Erythroblast (primary cell): ENCODE measurements around the gene MIEF2.
"Not testable (repeated sequence)": the region's sequence is repeated elsewhere in the genome, so short reads cannot be mapped to it uniquely, and the experiment has no call there.

Experiments used
- DNase-seq, 2 experiments: peaks; one replicate each; lab custom pipeline; 2025; lab: John Stamatoyannopoulos, UW
- GATA1 ChIP-seq: IDR thresholded peaks from 2 replicates; pipeline ENCODE4 v1.6.1; 2011; ENCODE audit warnings: low read depth, mild to moderate bottlenecking, control low read depth, low read length, moderate library complexity
- POLR2A ChIP-seq: IDR thresholded peaks from 2 replicates; pipeline ENCODE4 v1.6.1; 2011; ENCODE audit warnings: mild to moderate bottlenecking, low read length

Gene MIEF2

DNA sequence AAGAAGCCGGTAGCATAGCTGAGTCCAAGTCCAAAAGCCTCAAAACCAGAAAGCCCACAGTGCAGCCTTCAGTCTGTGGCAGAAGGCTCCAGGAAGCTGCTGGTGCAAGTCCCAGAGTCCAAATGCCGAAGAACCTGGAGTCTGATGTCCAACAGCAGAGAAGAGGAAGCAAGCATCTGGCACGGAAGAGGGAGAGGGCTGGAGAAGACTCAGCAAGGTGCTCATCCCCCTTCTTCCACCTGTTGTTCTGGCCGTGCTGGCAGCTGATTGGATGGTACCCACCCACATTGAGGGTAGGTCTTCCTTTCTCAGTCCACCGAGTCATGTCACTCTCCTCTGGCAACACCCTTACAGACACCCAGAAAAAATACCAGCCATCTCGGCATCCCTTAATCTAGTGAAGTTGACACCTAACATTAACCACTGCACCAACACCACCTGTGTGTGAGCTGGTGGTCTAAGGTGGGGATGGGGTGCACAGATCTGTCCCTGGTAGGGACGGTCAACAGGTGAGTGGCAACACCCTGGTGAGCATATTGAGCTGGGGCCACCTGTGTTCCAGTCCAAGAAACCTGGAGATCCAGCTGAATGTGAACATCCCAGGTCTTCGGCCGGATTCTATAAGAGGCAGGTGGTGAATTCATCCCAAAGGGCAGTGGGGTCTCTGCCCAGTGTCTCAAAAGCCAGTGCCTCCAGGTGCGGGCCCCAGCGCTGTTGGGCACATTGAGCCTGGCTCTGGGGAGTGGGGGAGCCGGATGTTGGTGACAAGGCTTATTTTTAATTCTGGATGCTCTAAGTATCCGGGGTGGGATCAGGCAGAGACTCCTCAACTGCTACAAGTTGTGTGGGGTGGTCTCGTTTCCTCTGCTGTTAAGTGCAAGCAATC, 9.8 kb downstream of the MIEF2 start:
- no peak for TF ChIP-seq POLR2A
- no peak for TF ChIP-seq GATA1
- DNase-seq, result no peak

DNA sequence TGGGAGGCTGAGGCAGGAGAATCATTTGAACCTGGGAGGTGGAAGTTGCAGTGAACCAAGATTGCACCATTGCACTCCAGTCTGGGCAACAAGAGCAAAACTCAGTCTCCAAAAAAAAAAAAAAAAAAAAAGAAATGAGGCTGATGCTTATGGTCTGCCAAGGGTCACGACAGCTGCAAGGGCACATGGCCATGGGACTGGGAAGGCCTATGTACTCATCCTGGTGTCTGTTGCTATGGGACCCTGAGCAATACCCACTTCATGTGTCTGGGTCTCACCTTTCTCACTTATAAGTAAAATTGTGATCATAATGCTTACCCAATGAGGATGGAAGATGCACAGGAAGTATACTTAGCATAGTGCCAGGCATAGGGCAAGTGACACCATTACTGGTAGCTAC, 16.6 kb downstream of the MIEF2 start:
- TF ChIP-seq GATA1 (no peak), POLR2A (no peak)
- DNase-seq, result no peak

DNA sequence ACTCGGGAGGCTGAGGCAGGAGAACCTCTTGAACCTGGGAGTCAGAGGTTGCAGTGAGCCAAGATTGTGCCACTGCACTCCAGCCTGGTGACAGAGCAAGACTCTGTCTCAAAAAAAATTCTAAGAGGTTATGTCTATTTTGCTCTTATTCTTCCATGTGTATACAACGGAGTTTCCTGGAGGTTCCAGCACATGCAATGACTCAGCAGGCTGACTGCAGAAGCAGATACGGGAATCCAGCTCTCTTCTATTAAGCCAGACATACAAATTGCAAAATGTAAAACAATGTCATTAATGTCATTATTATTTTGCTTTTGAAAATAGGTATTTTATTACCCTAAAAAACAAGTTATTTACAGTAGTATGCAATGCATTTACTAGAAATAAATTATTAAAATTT, 18.4 kb downstream of the MIEF2 start:
- TF ChIP-seq GATA1 (no peak), POLR2A (no peak)
- DNase-seq, result no peak

- TF ChIP-seq POLR2A, result no peak
- TF ChIP-seq GATA1, result no peak
- DNase-seq, result no peak
Measured at GRCh38 chr17:18280249-18280648, 19.8 kb downstream of the MIEF2 start.

GRCh38 chr17:18280766-18281371, 20.4 kb downstream of the MIEF2 start:
- no peak for DNase-seq
- no peak for TF ChIP-seq POLR2A
- no peak for TF ChIP-seq GATA1

DNA sequence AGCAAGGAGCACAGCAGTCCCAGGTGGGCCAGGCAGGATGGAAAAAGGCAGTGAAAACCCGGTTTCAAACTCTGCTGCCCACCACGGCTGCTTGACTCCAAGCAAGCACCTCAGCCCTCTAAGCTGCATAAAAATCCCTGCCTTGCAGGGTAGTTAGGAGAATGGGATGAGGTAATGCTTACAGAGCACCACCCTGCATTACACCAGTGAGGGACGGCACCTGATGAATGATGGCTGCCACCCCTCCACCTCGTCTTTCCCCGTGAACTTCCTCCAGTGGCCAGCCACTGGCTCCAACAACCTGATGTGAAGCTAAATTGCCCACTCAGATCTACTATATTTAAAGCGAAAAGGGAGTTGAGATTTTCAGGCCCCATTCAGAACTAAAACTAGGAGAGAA, 21.3 kb downstream of the MIEF2 start:
- TF ChIP-seq POLR2A, result no peak
- no peak for TF ChIP-seq GATA1
- DNase-seq, result no peak

DNA sequence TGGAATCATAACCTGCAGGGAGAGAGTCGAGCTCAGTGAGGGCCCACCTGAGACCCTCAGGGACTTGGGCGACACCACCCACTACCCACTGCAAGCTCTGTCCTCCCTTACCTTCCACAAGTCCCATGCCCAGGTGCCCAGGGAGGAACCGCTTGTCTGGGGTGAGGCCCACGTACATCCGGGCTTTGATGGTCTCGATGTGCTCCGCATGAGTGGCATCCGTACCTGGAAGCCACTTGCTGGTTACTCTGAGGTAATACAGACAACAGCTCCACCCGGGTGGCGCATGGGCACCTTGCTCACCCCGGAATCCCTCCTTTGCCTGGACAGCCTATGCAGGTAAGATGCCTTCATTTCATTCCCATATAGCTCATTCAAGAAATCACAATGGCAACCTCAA, 24.8 kb downstream of the MIEF2 start:
- DNase-seq, result no peak
- TF ChIP-seq POLR2A (no peak), GATA1 (no peak)

DNA sequence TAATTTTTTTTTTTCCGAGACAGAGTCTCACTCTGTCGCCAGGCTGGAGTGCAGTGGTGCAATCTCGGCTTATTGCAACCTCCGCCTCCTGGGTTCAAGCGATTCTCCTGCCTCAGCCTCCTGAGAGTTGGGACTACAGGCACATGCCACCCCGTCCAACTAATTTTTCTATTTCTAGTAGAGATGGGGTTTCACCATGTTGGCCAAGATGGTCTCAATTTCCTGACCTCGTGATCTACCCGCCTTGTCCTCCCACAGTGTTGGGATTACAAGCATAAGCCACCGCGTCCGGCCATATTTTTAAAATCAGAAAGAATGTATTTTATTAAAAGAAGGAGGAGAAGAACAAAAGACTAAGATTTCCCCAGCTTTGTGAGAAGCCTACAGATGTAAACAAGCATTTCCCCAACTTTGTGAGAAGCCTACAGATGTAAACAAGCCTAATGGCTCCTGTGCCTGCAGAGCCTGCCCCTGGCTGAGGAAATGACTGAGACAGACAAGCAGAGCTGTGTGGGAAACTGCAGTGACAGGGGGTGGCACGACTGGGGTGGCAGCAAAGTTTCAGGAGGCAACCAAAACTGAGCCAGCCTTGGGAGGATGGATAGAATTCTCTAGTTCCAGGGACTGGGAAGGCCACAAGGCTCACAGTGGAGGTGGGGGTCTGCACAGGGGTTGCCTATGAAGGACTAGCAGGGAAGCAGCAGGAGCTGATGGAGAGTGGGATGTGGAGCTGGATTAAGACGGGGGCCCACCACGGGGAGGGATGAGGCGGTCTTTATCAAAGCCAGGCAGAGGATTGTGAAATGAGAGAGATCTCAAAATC, 31.5 kb downstream of the MIEF2 start:
- no peak for TF ChIP-seq GATA1
- TF ChIP-seq POLR2A, result no peak
- no peak for DNase-seq

DNA sequence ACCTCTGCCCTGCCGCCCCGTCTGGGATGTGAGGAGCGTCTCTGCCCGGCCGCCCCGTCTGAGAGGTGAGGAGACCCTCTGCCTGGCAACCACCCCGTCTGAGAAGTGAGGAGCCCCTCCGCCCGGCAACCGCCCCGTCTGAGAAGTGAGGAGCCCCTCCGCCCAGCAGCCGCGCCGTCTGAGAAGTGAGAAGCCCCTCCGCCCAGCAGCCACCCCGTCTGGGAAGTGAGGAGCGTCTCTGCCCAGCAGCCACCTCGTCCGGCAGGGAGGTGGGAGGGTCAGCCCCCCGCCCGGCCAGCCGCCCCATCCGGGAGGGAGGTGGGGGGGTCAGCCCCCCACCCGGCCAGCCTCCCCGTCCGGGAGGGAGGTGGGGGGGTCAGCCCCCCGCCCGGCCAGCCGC, 37.6 kb downstream of the MIEF2 start:
- not testable (repeated sequence) for DNase-seq

DNA sequence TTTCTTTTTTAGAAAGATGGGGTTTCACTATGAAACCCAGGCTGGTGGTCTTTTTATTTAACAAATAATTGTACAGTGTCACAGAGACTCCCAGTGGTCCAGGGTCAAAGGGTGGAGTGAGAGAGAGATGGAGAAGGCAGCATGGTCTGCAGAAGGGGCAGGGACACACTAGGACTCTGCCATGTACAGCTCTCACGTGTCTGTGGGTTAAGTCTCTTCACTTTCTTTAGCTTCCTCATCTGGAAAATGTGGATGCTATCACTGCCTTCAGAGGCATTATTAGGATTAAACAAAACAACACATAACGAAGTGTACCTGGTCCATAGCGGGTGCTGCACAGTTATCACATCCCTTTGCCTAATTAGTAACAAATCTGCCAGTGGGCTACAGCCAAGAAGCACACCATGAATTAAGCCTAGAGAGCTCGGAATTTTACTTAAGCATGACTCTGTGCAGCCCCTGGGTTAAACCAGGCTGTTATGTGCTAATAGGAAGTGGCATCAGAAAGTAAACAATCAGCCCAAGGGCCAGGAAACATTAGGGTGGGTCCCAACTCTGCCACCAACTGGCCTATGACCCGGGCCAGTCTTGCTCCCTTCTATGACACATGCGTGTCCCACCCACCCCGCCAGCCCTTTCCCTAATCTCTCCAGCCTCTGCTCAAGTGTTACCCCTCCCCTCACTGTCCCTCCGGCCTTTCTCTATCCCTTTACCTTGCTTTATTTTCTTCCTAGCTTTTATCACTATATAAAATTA, 40.4 kb downstream of the MIEF2 start:
- TF ChIP-seq GATA1 (no peak), POLR2A (no peak)
- DNase-seq, result no peak

GRCh38 chr17:18303206-18303605, 42.7 kb downstream of the MIEF2 start:
- not testable (repeated sequence) for DNase-seq

GRCh38 chr17:18309202-18309601, 48.7 kb downstream of the MIEF2 start:
- no peak for DNase-seq
- TF ChIP-seq GATA1 (no peak), POLR2A (no peak)

DNA sequence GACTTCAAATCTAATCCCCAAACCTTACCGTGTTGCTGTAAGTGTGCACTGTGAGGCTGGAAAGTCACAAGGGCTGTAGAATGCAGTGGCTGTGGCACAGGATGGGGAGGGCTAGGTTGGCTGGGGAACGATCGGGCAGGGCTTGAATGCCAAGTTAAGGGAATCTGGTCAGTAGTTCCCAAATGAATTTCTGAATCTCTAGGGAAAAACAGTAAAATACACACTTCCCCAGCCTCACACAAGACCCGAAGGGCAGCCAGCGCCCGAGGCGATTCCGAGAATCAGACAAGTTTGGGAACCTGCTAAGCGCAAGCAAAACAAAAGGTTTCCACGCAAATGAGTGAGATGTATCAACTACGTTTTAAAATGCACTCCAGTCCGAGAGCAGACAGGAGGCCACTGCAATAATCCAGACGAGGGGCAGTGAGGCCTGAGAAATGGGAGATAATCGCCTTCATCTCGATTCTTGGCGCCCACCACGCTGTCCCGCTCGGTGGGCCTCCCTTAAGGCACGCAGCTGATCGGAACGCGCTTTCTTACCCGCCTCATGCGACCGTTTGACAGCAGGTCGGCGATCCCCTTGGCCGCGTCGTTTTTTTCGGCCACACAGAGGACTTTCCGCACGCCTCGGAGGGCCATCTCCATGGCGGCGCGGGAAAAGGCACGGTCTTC, 53.7 kb downstream of the MIEF2 start:
- TF ChIP-seq POLR2A, result no peak
- no peak for TF ChIP-seq GATA1
- peak; percentile 57 to 77 for DNase-seq
